NCI-H446 treated with DMSO at 0.1 percent for 48 hours (cell line): ENCODE measurements around the gene EIF2AK3.
"Not testable (repeated sequence)": the region's sequence is repeated elsewhere in the genome, so short reads cannot be mapped to it uniquely, and the experiment has no call there.

Experiments
- DNase-seq: peaks from one replicate; lab custom pipeline; 2025; lab: John Stamatoyannopoulos, UW

EIF2AK3 gene

DNA sequence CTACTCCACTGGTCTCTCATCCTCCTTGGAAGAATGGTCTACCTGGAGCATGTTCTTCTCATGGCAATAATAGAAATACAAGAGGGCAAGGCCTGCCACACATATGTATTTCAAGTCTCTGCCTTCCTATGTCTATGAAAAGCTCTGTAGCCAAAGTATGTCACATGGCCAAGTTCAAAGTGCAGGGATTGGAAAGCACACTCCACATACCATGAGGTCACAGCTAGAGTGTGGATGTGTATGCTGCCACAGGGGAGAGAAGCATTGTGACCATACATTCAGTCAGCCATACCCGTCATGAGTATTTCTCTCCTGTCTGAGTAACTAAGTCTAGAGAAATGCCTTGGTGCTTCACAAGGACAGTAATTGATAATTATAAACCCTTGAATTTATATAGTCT lies 8.8 kb upstream of the EIF2AK3 start:
- DNase-seq, result no peak

- DNase-seq, result no peak
These were observed 5.3 kb upstream of the EIF2AK3 start for GRCh38 chr2:88632569-88632968.

DNA sequence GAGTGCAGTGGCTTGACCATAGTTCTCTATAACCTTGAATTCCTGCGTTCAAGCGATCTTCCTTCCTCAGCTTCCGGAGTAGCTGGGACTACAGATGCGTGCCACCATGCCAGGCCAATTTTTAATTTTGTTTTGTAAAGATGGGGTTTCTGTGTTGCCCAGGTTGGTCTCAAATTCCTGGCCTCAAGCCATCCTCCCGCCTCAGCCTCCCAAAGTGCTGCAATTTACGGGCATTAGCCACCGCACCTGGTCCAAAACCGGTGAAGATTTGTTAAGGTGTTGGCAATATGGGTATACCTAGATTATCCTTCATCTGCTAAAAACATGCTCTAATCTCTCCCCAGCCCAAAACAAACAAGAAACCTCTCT lies 1.3 kb upstream of the EIF2AK3 start:
- DNase-seq, result no peak

DNA sequence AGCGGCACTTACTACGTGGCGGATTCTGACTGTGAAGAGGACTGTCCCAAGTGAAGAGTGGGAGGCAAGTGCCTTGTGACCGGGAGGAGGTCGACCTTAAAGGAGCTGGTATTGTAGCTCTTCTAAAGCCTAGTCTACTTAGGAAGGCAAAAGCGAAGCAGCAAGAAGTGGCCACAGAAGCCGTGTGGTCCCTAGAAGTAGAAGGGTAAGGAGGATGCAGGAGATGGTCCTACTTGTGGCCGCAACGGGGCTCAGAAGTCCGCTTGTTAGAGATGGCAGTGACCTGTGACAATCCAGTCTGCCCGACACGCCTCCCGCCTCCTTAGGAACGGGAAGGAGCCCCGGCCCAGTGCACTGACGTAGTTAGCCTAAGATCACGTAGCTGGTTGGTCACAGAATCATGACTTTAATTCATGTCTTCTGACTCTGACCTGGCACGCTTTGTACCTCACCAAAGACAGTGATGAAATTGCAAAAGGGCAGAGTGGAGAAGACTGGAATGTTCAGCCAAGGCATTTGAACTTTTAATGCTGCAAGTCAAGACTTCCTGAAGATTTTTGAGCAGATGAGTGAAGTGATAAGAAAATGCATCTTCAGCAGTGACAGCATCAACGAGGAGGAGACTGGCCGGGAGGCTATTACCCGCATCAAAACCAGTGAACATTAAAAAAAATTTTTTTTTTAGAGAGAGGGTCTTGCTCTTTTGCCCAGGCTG lies 749 bp upstream of the EIF2AK3 start:
- DNase-seq, result peak; percentile 86

DNA sequence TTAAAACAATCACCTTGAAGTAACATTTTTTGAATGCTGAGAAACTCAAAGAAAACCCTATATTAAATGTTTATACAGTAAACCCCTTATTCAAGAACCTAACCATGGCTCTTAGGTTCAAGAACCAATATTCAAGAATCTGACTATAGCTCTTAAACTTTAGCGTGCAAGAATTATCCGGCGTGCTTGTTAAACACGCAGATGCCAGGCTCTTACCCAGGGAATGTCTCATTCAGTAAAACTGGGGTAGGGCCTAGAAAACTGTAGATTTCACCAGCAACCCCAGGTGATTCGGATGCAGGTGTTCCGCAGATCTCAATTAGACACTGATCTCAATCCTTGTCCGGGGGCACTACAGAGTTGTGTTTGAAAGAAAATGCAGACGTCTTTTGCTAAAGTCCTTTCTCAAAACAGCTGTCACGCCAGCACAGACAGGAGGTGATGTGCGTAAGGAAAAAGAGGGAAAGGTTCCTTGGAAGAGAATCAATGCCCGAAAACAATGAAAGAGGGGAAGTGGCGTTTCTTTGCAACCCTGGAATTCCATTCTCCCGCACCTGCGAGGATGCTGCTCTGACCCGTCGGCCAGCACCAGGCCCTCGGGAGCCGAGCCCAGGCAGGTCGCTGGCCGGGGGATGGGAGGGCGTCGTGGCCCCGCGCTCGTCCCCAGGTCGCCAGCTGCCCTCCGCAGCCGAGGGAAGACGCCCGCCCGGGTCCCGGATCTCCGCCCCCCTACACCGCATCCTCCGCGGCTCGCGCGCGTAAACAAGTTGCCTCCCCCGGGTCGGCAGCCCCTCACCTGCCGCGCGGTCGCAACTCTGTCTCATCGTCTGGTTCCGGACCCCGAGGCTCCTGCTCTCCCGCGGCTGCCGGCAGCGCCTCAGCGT lies 851 bp downstream of the EIF2AK3 start:
- DNase-seq, result no peak

DNA sequence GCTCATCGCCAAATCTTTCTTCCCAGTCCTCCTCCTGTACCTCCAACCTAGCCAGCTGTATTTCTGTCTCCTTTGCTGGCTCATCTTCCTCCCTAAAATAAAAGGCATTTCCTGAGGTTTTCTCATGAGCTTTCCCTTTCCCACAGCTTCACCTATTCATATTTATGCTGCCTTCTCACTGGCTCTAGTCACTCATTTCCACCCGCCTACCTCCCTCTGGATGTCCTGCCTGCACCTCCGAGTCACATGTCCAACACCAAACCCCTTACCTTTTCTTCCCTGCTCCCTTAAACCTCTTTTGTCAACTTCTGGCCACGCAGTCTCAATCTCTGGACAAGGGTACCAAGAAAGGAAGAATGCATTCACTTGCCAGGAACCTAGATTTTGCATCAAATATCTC lies 2.8 kb downstream of the EIF2AK3 start:
- no peak for DNase-seq

- DNase-seq, result not testable (repeated sequence)
These were observed 3.3 kb downstream of the EIF2AK3 start for GRCh38 chr2:88623831-88624465.

GRCh38 chr2:88622307-88622706 lies 5.0 kb downstream of the EIF2AK3 start:
- DNase-seq, result no peak

DNA sequence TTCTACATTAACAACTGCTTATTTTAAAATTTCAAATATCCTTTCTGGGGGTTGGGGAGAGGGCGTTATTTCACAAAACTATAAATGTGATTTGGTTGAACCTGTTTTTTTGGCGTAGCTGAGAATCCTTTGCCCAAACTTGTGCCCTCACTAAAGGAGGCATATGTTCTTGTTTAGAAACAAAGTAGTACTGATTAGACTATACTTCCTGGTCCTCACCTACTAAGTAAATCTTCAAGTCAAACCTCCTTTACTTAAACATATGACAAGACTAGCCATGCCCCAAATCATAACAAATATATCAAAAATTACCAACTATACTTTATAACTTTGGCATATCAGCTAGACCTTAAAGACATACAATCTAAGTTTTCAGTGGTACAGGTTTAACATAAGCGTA lies 5.8 kb downstream of the EIF2AK3 start:
- DNase-seq, result no peak

DNA sequence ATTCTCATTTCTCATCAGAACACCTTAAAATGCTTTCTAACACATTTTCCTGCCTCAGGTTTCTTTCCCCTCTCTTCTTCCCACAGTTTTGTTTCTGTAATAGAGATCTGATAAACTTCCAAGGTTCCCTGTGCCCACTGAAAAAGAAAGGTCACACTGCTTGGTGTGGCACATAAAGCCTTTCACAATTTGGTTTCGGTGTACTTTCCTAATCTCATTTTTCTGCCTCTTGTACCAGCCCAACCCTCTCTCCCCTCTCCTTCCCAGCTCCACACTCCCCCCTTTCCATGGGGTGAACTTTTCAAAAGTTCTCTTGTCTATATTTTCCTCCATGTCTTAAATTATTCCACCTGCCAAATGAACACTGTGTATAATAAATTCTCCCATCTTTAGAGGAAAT lies 7.2 kb downstream of the EIF2AK3 start:
- no peak for DNase-seq

DNA sequence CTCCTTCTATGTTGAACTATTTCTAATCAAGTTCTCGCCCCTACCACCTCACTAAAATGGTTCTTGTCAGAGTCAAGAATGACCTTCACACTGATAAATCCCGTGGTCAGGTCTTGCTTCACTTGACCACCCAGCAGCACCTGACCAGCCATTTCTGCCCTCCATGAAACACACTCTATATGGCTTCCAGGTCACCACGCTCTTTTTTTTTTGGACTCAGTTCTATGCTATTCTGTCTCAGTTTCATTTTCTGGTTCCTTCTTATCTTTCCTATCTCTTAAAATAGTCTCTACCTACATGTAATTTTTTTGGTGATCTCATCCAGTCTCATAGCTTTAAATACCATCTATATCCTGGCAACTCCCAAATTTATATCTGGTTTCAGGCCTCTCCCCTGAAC lies 11.4 kb downstream of the EIF2AK3 start:
- no peak for DNase-seq

DNA sequence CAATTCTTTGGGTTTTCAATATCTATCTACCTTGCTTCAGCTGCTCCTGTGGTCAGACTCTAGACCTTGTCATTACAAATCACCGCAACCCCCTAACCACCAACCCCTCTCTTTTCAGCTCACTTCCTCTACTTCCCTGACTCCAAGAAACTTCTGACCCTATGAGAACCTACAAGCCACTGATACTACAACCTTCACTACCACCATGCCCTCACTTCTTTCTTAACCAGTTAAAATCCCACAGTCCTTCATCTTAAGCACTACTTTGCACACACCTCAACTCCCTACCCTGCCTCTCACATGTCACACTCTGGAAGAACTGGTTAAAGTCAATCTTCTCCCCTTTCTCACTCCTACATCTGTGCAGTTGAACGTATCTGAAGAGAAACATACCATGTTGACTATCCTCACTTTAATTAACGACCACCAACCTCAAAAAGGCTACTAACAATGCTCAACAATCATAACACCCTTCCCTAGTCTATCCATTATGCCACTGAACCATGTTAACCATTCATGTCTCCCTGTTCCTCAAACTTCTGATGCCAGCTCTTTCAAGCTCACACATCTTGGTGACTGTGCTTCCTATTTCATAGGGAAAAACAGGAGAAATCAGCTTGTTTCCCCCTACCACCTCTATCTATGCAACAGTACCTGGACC lies 12.6 kb downstream of the EIF2AK3 start:
- DNase-seq, result no peak

- no peak for DNase-seq
These were observed 13.3 kb downstream of the EIF2AK3 start for GRCh38 chr2:88613921-88614320.

DNA sequence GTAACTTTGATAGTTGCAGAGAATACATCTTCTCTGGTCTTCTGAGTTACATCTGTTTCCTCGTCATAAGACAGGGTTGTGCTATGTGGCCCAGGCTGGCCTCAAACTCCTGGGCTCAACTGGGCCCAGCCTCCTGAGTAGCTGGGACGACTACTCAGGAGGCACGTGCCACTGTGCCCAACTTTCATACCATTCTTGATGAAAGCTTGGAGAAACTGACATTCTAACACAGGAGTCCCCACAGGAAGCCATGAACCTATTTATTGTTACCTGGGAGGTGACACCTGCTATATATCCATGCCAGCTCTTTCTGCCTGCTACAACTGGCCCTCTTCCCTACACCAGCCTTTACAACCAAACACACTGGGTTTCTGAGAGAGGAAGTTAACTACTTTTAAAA lies 19.1 kb downstream of the EIF2AK3 start:
- no peak for DNase-seq

- no peak for DNase-seq
These were observed 19.8 kb downstream of the EIF2AK3 start for GRCh38 chr2:88607416-88607815.

- no peak for DNase-seq
These were observed 20.8 kb downstream of the EIF2AK3 start for GRCh38 chr2:88606371-88607030.

- no peak for DNase-seq
These were observed 24.1 kb downstream of the EIF2AK3 start for GRCh38 chr2:88603146-88603545.

DNA sequence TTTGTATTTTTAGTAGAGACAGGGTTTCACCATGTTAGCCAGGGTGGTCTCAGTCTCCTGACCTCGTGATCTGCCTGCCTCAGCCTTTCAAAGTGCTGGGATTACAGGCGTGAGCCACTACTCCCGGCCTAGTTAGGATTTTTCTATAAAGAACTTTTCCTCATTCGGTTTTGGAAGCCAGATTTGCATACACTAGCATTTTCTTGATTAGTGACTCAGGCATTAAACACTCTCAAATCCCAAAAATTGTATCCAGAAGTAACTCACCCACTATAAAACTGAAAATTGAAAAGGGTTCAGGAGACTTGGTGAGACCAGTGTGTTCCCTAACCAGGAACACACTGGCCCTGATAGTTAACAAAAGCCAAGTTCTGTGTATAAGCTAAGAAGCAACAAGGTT lies 25.2 kb downstream of the EIF2AK3 start:
- no peak for DNase-seq

- DNase-seq, result peak; percentile 61
These were observed 26.0 kb downstream of the EIF2AK3 start for GRCh38 chr2:88601286-88601685.

GRCh38 chr2:88600038-88600465 lies 27.2 kb downstream of the EIF2AK3 start:
- peak; percentile 97 for DNase-seq

DNA sequence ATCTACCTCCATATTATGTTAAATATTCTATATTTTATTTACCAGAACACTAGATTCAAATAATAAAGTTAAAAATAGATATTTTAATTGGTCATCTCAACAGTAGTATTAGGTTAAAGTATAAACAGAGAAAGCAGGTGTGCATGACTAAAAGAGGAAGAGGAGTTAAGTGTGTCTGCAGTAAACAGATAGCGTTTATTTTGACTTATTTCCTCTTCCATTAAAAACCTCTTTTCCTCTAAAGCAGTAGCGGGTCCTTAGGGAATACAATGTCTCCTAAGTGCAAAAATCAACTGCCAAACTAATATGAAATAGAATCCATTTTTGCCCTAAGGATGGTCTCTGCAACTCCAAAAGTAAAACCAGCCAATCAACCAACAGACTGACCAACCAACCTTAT lies 27.7 kb downstream of the EIF2AK3 start:
- DNase-seq, result no peak

GRCh38 chr2:88597168-88597567 lies 30.1 kb downstream of the EIF2AK3 start:
- DNase-seq, result no peak
